ENCODE results near the gene TMEM80.

The TMEM80 gene

DNA sequence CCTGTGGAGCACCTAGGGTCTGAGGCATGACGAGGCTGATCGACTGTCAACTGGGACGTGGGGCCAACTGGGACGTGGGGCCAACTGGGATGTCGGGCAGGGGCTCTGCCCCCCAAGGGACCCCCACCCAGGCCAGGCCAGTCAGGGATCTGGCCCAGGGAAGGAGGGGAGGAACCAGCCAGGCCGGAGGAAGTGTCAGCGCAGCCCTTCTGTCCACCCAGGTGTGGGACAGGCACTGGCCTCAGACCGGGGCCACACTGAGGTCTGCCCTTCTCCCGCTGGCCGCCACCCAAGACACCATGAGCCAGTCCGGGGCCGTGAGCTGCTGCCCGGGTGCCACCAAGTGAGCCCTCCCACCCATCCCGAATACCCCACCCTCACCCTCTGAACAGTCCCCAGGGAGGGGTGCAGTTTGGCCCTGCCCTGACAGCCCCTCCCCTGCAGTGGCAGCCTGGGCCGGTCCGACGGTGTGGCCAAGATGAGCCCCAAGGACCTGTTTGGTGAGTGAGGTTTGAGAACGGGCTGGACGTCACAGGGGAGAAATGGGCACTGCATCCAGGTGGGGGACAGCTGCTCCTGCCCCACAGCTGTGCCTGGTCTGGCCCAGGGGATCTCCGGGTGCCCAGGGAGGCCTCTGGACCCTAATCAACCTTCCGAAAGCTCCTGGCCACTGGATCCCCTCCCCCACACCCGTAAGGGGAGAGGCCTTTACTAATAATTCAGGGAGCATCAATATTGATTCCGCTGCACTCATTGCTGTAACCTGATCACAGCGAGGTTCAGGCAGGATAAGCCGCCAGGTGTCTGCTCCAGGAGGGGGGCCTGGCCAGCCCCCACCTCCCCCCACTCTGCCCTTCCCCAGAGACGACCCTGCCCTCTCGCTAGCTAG lies 13.7 kb downstream of the TMEM80 start:
- TF ChIP-seq FOXA1 (IDR thresholded peaks at IDR 0.05) = no peak
- no peak for TF ChIP-seq BHLHE40 (IDR thresholded peaks at IDR 0.05; ENCODE audit: borderline replicate concordance)
- no peak for TF ChIP-seq ARNT (IDR thresholded peaks at IDR 0.05)
- no peak for TF ChIP-seq HDGF (IDR thresholded peaks at IDR 0.05; ENCODE audit: borderline replicate concordance)
- TF ChIP-seq ZNF384 (IDR thresholded peaks at IDR 0.05) = no peak
- no peak for TF ChIP-seq TARDBP (IDR thresholded peaks at IDR 0.05)
- no peak for TF ChIP-seq LEF1 (IDR thresholded peaks at IDR 0.05; ENCODE audit: borderline replicate concordance)
- TF ChIP-seq ELF4 (IDR thresholded peaks at IDR 0.05) = no peak
- TF ChIP-seq FOXM1 (IDR thresholded peaks at IDR 0.05; ENCODE audit: borderline replicate concordance) = no peak
- no peak for TF ChIP-seq PKNOX1 (IDR thresholded peaks at IDR 0.05)
- no peak for TF ChIP-seq SUZ12 (IDR thresholded peaks at IDR 0.05)
- TF ChIP-seq FOXK2 (IDR thresholded peaks at IDR 0.05) = no peak
- no peak for TF ChIP-seq L3MBTL2 (conservative IDR thresholded peaks at IDR 0.05)
- TF ChIP-seq CTBP1 (IDR thresholded peaks at IDR 0.05; ENCODE audit: borderline replicate concordance) = no peak
- TF ChIP-seq NFRKB (IDR thresholded peaks at IDR 0.05) = no peak
- TF ChIP-seq SP1 (IDR thresholded peaks at IDR 0.05) = no peak
- DNase-seq (ENCODE audit: extremely low spot score) = no peak
- ChIA-PET POLR2A (interaction anchor here (1.1 kb wide), 1 partner anchor 13 kb away, joined by 3 read pairs; no protein-coding TSS in a partner anchor), CTCF (no interaction called here)

GRCh38 chr11:714436-714835 lies 18.8 kb downstream of the TMEM80 start:
- no peak for DNase-seq (ENCODE audit: extremely low spot score)
- POLR2A ChIA-PET = no interaction called here
- no peak for TF ChIP-seq HDGF (IDR thresholded peaks at IDR 0.05; ENCODE audit: borderline replicate concordance)
- no peak for TF ChIP-seq ELF4 (IDR thresholded peaks at IDR 0.05)
- no peak for TF ChIP-seq CTBP1 (IDR thresholded peaks at IDR 0.05; ENCODE audit: borderline replicate concordance)
- no peak for TF ChIP-seq SP1 (IDR thresholded peaks at IDR 0.05)
- no peak for TF ChIP-seq L3MBTL2 (conservative IDR thresholded peaks at IDR 0.05)
- CTCF ChIA-PET = no interaction called here

DNA sequence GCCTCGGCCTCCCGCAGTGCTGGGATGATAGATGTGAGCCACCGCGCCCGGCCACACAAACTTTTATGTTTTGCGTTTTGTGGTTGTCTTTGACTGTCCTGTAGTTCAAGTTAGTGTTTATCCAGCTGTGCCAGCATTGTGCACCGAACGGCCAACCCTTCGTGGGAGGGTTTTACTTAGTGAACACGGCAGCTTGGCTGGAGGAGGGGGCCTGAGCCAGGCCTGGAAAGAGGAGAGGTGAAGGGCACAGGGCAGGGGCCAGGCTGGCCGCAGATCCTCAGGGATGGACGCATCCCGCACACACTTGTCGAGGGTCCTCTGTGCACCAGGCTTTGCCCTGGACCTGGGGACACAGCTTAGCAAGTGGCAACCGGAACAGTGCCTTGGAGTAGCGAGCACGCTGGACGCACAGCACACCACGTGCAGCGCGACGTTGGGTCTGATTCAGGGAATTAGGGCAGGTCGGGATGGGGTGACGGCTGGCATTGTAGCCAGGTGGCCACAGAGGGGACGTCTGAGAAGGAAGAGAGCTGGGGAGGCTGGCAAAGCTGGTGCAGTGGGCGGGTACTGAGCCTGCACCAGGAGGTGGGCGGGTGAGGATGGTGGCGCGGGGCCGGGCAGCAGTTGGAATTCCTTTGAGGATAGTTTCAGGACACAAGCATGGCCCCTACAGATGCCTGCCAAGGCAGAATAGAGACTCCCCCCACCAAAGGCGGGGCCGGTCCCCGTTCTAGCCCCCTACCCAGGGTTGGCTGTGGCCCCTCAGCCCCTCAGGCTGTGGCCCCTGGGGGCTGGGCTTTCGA lies 23.8 kb downstream of the TMEM80 start:
- TF ChIP-seq ZNF384 (IDR thresholded peaks at IDR 0.05) (no peak), ARNT (IDR thresholded peaks at IDR 0.05) (no peak), FOXA1 (IDR thresholded peaks at IDR 0.05) (no peak), CTBP1 (IDR thresholded peaks at IDR 0.05; ENCODE audit: borderline replicate concordance) (no peak), NFRKB (IDR thresholded peaks at IDR 0.05) (no peak), L3MBTL2 (conservative IDR thresholded peaks at IDR 0.05) (no peak), LEF1 (IDR thresholded peaks at IDR 0.05; ENCODE audit: borderline replicate concordance) (no peak), SUZ12 (IDR thresholded peaks at IDR 0.05) (no peak), FOXK2 (IDR thresholded peaks at IDR 0.05) (no peak), TARDBP (IDR thresholded peaks at IDR 0.05) (no peak), BHLHE40 (IDR thresholded peaks at IDR 0.05; ENCODE audit: borderline replicate concordance) (no peak), ELF4 (IDR thresholded peaks at IDR 0.05) (no peak), SP1 (IDR thresholded peaks at IDR 0.05) (no peak), FOXM1 (IDR thresholded peaks at IDR 0.05; ENCODE audit: borderline replicate concordance) (no peak), HDGF (IDR thresholded peaks at IDR 0.05; ENCODE audit: borderline replicate concordance) (no peak), PKNOX1 (IDR thresholded peaks at IDR 0.05) (no peak)
- ChIA-PET CTCF (no interaction called here), POLR2A (interaction anchor here (1.6 kb wide), 1 partner anchor 24 kb away, joined by 4 read pairs; the partner anchor contains the start of gene TMEM80)
- DNase-seq (ENCODE audit: extremely low spot score) = no peak

DNA sequence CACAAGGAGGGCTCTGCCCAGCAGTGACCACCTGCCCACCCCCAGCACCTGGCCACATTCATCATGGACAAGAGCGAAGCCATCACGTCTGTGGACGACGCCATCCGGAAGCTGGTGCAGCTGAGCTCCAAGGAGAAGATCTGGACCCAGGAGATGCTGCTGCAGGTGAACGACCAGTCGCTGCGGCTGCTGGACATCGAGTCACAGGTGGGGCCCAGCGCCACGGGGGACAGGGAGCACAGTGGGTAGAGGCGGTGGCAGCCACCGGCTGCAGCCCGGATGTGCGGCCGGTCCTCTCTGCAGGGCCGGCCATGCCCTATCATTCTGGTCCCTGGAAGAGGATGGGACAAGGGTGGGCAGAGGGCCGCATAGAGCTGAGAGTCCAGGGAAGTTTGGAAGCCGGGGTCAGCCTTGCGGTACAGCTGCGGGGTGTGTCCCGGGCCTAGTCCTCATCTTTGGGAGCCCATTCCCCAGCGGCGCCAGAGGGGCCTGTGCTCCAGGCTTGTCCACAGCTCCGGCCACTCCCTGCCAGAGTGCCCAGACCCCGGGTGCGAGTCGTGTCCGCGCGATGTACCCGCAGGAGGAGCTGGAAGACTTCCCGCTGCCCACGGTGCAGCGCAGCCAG lies 24.5 kb downstream of the TMEM80 start:
- CTCF ChIA-PET = no interaction called here
- no peak for DNase-seq (ENCODE audit: extremely low spot score)
- POLR2A ChIA-PET = no interaction called here
- TF ChIP-seq SUZ12 (IDR thresholded peaks at IDR 0.05) = no peak
- TF ChIP-seq ELF4 (IDR thresholded peaks at IDR 0.05) = no peak
- TF ChIP-seq LEF1 (IDR thresholded peaks at IDR 0.05; ENCODE audit: borderline replicate concordance) = no peak
- TF ChIP-seq FOXM1 (IDR thresholded peaks at IDR 0.05; ENCODE audit: borderline replicate concordance) = no peak
- TF ChIP-seq FOXK2 (IDR thresholded peaks at IDR 0.05) = no peak

- CTCF ChIA-PET = no interaction called here
- POLR2A ChIA-PET = no interaction called here
- no peak for TF ChIP-seq L3MBTL2 (conservative IDR thresholded peaks at IDR 0.05)
- no peak for TF ChIP-seq CTBP1 (IDR thresholded peaks at IDR 0.05; ENCODE audit: borderline replicate concordance)
- TF ChIP-seq LEF1 (IDR thresholded peaks at IDR 0.05; ENCODE audit: borderline replicate concordance) = no peak
- no peak for TF ChIP-seq ELF4 (IDR thresholded peaks at IDR 0.05)
- TF ChIP-seq ARNT (IDR thresholded peaks at IDR 0.05) = no peak
- no peak for TF ChIP-seq FOXM1 (IDR thresholded peaks at IDR 0.05; ENCODE audit: borderline replicate concordance)
These were observed 25.1 kb downstream of the TMEM80 start for GRCh38 chr11:720642-721246.

GRCh38 chr11:721247-721740 lies 25.7 kb downstream of the TMEM80 start:
- CTCF ChIA-PET = no interaction called here
- POLR2A ChIA-PET = no interaction called here
- no peak for TF ChIP-seq FOXA1 (IDR thresholded peaks at IDR 0.05)
- TF ChIP-seq TARDBP (IDR thresholded peaks at IDR 0.05) = no peak
- TF ChIP-seq FOXM1 (IDR thresholded peaks at IDR 0.05; ENCODE audit: borderline replicate concordance) = no peak
- no peak for TF ChIP-seq NFRKB (IDR thresholded peaks at IDR 0.05)
- no peak for TF ChIP-seq L3MBTL2 (conservative IDR thresholded peaks at IDR 0.05)
- TF ChIP-seq PKNOX1 (IDR thresholded peaks at IDR 0.05) = no peak
- no peak for TF ChIP-seq LEF1 (IDR thresholded peaks at IDR 0.05; ENCODE audit: borderline replicate concordance)
- no peak for TF ChIP-seq SP1 (IDR thresholded peaks at IDR 0.05)
- TF ChIP-seq HDGF (IDR thresholded peaks at IDR 0.05; ENCODE audit: borderline replicate concordance) = no peak
- TF ChIP-seq ZNF384 (IDR thresholded peaks at IDR 0.05) = no peak
- TF ChIP-seq BHLHE40 (IDR thresholded peaks at IDR 0.05; ENCODE audit: borderline replicate concordance) = no peak
- TF ChIP-seq ELF4 (IDR thresholded peaks at IDR 0.05) = no peak
- no peak for TF ChIP-seq ARNT (IDR thresholded peaks at IDR 0.05)
- no peak for TF ChIP-seq FOXK2 (IDR thresholded peaks at IDR 0.05)
- no peak for TF ChIP-seq CTBP1 (IDR thresholded peaks at IDR 0.05; ENCODE audit: borderline replicate concordance)
- TF ChIP-seq SUZ12 (IDR thresholded peaks at IDR 0.05) = no peak
- DNase-seq (ENCODE audit: extremely low spot score) = no peak

More at GRCh38 chr11:720642-721246, 25.1 kb downstream of the TMEM80 start:
- DNase-seq (ENCODE audit: extremely low spot score) = no peak
